Endothelial cell of umbilical vein (primary cell): ENCODE results near the gene RDH5. TPM values are rescaled to one million over a fixed set of nuclear protein-coding genes. Genes with fewer than 3 reads are reported as not detected.
A peak's percentile ranks its signal among the peaks of the same experiment; 100 is the strongest.

Experiments
- BruUV-seq: library from RNA; stranded (reverse); fragments of 400-500 nt; replicated peaks from 2 replicates; lab custom pipeline; 2021; lab: Mats Ljungman, UMichigan
- CTCF ChIA-PET: fragments of 300-600, 350-600 bp; sonication (Branson Sonifier 250); formaldehyde crosslinking; loops from one replicate; lab custom pipeline; 2021; ENCODE audit warnings: antibody characterized with exemption, inconsistent platforms; lab: Charles Lee
- POLR2A ChIA-PET: fragments of 300-600, 350-600 bp; sonication (Branson Sonifier 250); formaldehyde crosslinking; loops from one replicate; lab custom pipeline; 2021; ENCODE audit warnings: antibody characterized with exemption, inconsistent platforms; lab: Charles Lee
- DNase-seq: peaks from one replicate; pipeline ENCODE4 v3.0.0-alpha.2; 2011; ENCODE audit warnings: low read depth, low spot score
- FAIRE-seq: peaks from 2 replicates; lab custom pipeline; 2011; peaks lifted over from hg19 to GRCh38; lab: Jason Lieb, UNC
- H2AFZ ChIP-seq: 2 replicates; pipeline ENCODE4 v1.6.0; 2012; ENCODE audit warnings: low read depth, low read length, control low read depth, inconsistent platforms
- H3K27ac ChIP-seq: 2 replicates; pipeline ENCODE4 v1.5.1; 2011; ENCODE audit warnings: low read depth, mild to moderate bottlenecking, control low read depth, low read length, moderate library complexity; ENCODE audit not compliant: insufficient read depth
- H3K27me3 ChIP-seq, 2 experiments: 2 replicates each; pipeline versions ENCODE4 v1.6.0 to v1.6.1; 2011; ENCODE audit warnings: low read length in 2 of 2, mixed read lengths in 1 of 2; ENCODE audit not compliant: control insufficient read depth in 2 of 2, insufficient read depth in 2 of 2
- H3K36me3 ChIP-seq, 2 experiments: 2 replicates in 1 of 2; 3 replicates in 1 of 2; pipeline ENCODE4 v1.5.1; 2011; ENCODE audit warnings: low read length in 2 of 2, mild to moderate bottlenecking in 1 of 2, moderate library complexity in 1 of 2; ENCODE audit not compliant: control insufficient read depth in 2 of 2, insufficient read depth in 2 of 2; ENCODE audit errors: extremely low read depth in 1 of 2
- H3K4me1 ChIP-seq: 3 replicates; pipeline ENCODE4 v1.5.1; 2011; ENCODE audit warnings: mild to moderate bottlenecking, low read length; ENCODE audit not compliant: control insufficient read depth, insufficient read depth; ENCODE audit errors: extremely low read depth
- H3K4me2 ChIP-seq: 2 replicates; pipeline ENCODE4 v1.6.1; 2011; ENCODE audit warnings: low read length, control low read depth, mixed read lengths; ENCODE audit not compliant: insufficient read depth
- H3K4me3 ChIP-seq, 3 experiments: fragments of 200-600 bp in 1 of 3; sonication (generic), shearing (Covaris generic) in 1 of 3; replicated peaks in 1 of 3; 2 replicates each; pipeline ENCODE4 v1.5.1; 2011 to 2016; ENCODE audit warnings: control low read depth in 3 of 3, low read length in 3 of 3, mild to moderate bottlenecking in 2 of 3, inconsistent platforms in 1 of 3, low read depth in 1 of 3, moderate library complexity in 1 of 3; ENCODE audit not compliant: insufficient read depth in 1 of 3
- H3K79me2 ChIP-seq: 2 replicates; pipeline ENCODE4 v1.6.0; 2012; ENCODE audit warnings: low read length, inconsistent platforms; ENCODE audit not compliant: control insufficient read depth, insufficient read depth
- H3K9ac ChIP-seq: replicated peaks from 2 replicates; pipeline ENCODE3; 2011; ENCODE audit warnings: low read length, control low read depth; ENCODE audit not compliant: insufficient read depth; ENCODE audit errors: extremely low read depth
- H3K9me1 ChIP-seq: replicated peaks from 3 replicates; pipeline ENCODE4 v1.6.0; 2011; ENCODE audit warnings: mild to moderate bottlenecking, low read length; ENCODE audit not compliant: control insufficient read depth, insufficient read depth; ENCODE audit errors: extremely low read depth
- H3K9me3 ChIP-seq: replicated peaks from 2 replicates; pipeline ENCODE4 v1.5.1; 2012; ENCODE audit warnings: low read length, inconsistent platforms; ENCODE audit not compliant: control insufficient read depth, insufficient read depth
- H4K20me1 ChIP-seq: replicated peaks from 2 replicates; pipeline ENCODE3; 2011; ENCODE audit warnings: mild to moderate bottlenecking, low read length; ENCODE audit not compliant: control insufficient read depth, insufficient read depth; ENCODE audit errors: extremely low read depth
- EZH2 ChIP-seq: IDR thresholded peaks from 2 replicates; pipeline ENCODE4 v1.6.1; 2012; ENCODE audit warnings: borderline replicate concordance, low read depth, mild to moderate bottlenecking, moderate library complexity, low read length, inconsistent platforms; ENCODE audit not compliant: severe bottlenecking
- FOS ChIP-seq: IDR thresholded peaks from 2 replicates; pipeline ENCODE4 v1.6.1; 2011; ENCODE audit warnings: mild to moderate bottlenecking, low read length, moderate library complexity, borderline replicate concordance; ENCODE audit not compliant: insufficient read depth
- GATA2 ChIP-seq: IDR thresholded peaks from 2 replicates; pipeline ENCODE4 v1.7.0; 2011; ENCODE audit warnings: low read depth, mild to moderate bottlenecking, moderate library complexity, mixed read lengths, low read length; ENCODE audit not compliant: insufficient read length, insufficient read depth
- JUN ChIP-seq: IDR thresholded peaks from 2 replicates; pipeline ENCODE4 v1.6.1; 2011; ENCODE audit warnings: borderline replicate concordance, low read depth; ENCODE audit not compliant: insufficient read length, insufficient read depth
- MYC ChIP-seq: IDR thresholded peaks from one replicate; pipeline ENCODE4 v1.6.1; 2011; ENCODE audit warnings: mild to moderate bottlenecking, low read depth, low read length
- POLR2A ChIP-seq: IDR thresholded peaks from 2 replicates; pipeline ENCODE4 v1.6.1; 2012; ENCODE audit warnings: low read depth, mild to moderate bottlenecking, control low read depth, low read length
- POLR2AphosphoS5 ChIP-seq: IDR thresholded peaks from 2 replicates; pipeline ENCODE4 v1.6.1; 2012; ENCODE audit warnings: low read depth, mild to moderate bottlenecking, control low read depth, low read length, moderate library complexity; ENCODE audit not compliant: insufficient read depth
- dilution Hi-C: fragments of 300-500 bp; cut with MboI; formaldehyde crosslinking; loops from one replicate; pipeline ENCODE4 v1.15.0; 2019; ENCODE audit warnings: low sequenced_read_pairs; ENCODE audit not compliant: extremely low pct_ligation_motif_present
- intact Hi-C: fragments of 100-400 bp; cut with micrococcal nuclease; formaldehyde crosslinking; loops from one replicate; pipeline ENCODE4 v1.10.0; 2022
- polyA plus RNA-seq, 4 experiments: library from polyadenylated mRNA; depleted of rRNA in 3 of 4; stranded (reverse) in 3 of 4; unstranded in 1 of 4; fragments of >200 nt; gene quantifications; 2 replicates each; pipeline versions ENCODE4 v1.2.1 to v1.2.3, GENCODE V29; 2011 to 2012; ENCODE audit warnings: missing spikeins in 1 of 4
- total RNA-seq: library from RNA; stranded (reverse); gene quantifications from 2 replicates; pipeline ENCODE4 v1.2.3, GENCODE V29; 2021
- TF ChIP-seq, protein P1 (sequence below): IDR thresholded peaks from 2 replicates; pipeline ENCODE4 v1.6.1; 2011; ENCODE audit not compliant: insufficient read depth, insufficient read length
- TF ChIP-seq, protein P2 (sequence below), 2 donors: IDR thresholded peaks; 1 replicate in 1 of 2; 2 replicates in 1 of 2; pipeline ENCODE4 v1.5.1; 2011; ENCODE audit warnings: low read length in 2 of 2, mild to moderate bottlenecking in 2 of 2, moderate library complexity in 2 of 2, control low read depth in 1 of 2, inconsistent platforms in 1 of 2, low read depth in 1 of 2; ENCODE audit not compliant: insufficient read depth in 1 of 2; ENCODE audit errors: extremely low read depth in 1 of 2

Gene RDH5
- total and polyA plus RNA-seq, 2 donors (not counting 3 experiments of a cell fraction or from before 2014, with no cell fraction given), result 2.7 to 3.7 TPM

DNA sequence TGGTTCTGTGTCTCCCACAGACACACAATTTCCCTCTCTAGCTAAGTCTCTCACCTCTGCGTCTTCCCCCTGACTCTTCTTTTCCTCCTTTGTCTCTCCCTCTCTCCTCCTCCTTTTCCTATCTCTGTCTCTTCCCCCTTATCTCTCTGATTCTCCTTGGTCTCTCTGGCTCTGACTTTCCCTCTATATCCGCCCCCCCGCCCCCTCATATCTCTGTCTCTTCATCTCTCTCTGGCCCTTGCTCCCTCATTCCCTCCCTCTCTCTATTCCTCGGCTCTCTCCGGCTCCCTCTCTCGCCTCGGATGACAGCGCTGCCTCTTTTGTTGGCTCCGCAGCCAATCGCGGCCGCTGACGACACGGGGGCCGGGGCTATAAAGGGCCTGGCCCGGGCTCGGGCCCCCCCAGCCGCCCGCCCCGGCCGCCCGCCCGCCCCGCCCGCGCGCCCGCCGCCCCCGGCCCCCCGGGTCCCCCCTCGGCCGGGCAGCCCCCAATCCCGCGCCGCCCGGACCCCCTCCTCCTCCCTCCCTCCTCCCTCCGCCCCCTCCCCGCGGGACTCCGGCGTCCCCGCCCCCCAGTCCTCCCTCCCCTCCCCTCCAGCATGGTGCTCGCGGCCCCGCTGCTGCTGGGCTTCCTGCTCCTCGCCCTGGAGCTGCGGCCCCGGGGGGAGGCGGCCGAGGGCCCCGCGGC lies 22.7 kb downstream of the RDH5 start, which contains the start of gene GDF11:
TSS of gene GDF11 (plus strand) at position 404 of the 687 bp plus-strand sequence. CDS start at position 599, 195 bp downstream.
- peaks cover 17% of the 10 kb centered on the region for H3K4me1 ChIP-seq
- peak within 1 kb of the TSS; percentile 94 for H2AFZ ChIP-seq
- TF ChIP-seq JUN, result no peak
- TF ChIP-seq, protein P1, sequence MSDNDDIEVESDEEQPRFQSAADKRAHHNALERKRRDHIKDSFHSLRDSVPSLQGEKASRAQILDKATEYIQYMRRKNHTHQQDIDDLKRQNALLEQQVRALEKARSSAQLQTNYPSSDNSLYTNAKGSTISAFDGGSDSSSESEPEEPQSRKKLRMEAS, result no peak
- no peak for TF ChIP-seq GATA2
- no peak for TF ChIP-seq POLR2AphosphoS5
- TF ChIP-seq FOS, result no peak
- no peak for TF ChIP-seq MYC
- TF ChIP-seq POLR2A, result no peak
- no peak for TF ChIP-seq EZH2
- TF ChIP-seq, protein P2, sequence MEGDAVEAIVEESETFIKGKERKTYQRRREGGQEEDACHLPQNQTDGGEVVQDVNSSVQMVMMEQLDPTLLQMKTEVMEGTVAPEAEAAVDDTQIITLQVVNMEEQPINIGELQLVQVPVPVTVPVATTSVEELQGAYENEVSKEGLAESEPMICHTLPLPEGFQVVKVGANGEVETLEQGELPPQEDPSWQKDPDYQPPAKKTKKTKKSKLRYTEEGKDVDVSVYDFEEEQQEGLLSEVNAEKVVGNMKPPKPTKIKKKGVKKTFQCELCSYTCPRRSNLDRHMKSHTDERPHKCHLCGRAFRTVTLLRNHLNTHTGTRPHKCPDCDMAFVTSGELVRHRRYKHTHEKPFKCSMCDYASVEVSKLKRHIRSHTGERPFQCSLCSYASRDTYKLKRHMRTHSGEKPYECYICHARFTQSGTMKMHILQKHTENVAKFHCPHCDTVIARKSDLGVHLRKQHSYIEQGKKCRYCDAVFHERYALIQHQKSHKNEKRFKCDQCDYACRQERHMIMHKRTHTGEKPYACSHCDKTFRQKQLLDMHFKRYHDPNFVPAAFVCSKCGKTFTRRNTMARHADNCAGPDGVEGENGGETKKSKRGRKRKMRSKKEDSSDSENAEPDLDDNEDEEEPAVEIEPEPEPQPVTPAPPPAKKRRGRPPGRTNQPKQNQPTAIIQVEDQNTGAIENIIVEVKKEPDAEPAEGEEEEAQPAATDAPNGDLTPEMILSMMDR (IDR thresholded peaks at IDR 0.05; ENCODE audit: extremely low read depth in 1 of 2, insufficient read depth in 1 of 2, low read depth in 1 of 2, low read length in 2 of 2), result no peak
- peak; percentile 56 for FAIRE-seq
- H3K27me3 ChIP-seq, result no peaks in the 10 kb centered on the region
- H4K20me1 ChIP-seq, result no peaks in the 10 kb centered on the region
- ChIA-PET CTCF (interaction anchor here (1.0 to 2.9 kb wide), 9 partner anchors 9 to 361 kb away, joined by 3 to 12 read pairs (median 4); partner anchors contain the start of genes ORMDL2 and SARNP), POLR2A (no interaction called here)
- dilution Hi-C loops (no loop called here), intact Hi-C loops (loop anchor here (1.0 kb wide), 1 partner anchor 375 kb away; the partner anchor contains the start of gene ZC3H10)
- peak within 1 kb of the TSS; percentile 68 for H3K4me2 ChIP-seq
- H3K27ac ChIP-seq, result no peak within 1 kb of the TSS
- H3K9ac ChIP-seq, result peak within 1 kb of the TSS; percentile 47
- no peaks in the 10 kb centered on the region for H3K36me3 ChIP-seq
- no TSS peak for BruUV-seq
- DNase-seq, result peak; percentile 64
- peak within 1 kb of the TSS; percentile 2 to 75 (median 35) for H3K4me3 ChIP-seq
- H3K9me1 ChIP-seq, result no peaks in the 10 kb centered on the region
- H3K9me3 ChIP-seq, result no peaks in the 10 kb centered on the region
- no peaks in the 10 kb centered on the region for H3K79me2 ChIP-seq
